HG03521 (cell line): Measurements from ENCODE around the gene LTBP4.
A peak's percentile ranks its signal among the peaks of the same experiment; 100 is the strongest.
"Not testable (repeated sequence)": the region's sequence is repeated elsewhere in the genome, so short reads cannot be mapped to it uniquely, and the experiment has no call there.

Experiments used
- ATAC-seq: cut with Tn5 transposase; IDR thresholded peaks from one replicate; pipeline ENCODE4 v1.9.1; 2021; ENCODE audit warnings: mild to moderate bottlenecking, moderate library complexity; ENCODE audit not compliant: unreplicated experiment

Gene LTBP4

DNA sequence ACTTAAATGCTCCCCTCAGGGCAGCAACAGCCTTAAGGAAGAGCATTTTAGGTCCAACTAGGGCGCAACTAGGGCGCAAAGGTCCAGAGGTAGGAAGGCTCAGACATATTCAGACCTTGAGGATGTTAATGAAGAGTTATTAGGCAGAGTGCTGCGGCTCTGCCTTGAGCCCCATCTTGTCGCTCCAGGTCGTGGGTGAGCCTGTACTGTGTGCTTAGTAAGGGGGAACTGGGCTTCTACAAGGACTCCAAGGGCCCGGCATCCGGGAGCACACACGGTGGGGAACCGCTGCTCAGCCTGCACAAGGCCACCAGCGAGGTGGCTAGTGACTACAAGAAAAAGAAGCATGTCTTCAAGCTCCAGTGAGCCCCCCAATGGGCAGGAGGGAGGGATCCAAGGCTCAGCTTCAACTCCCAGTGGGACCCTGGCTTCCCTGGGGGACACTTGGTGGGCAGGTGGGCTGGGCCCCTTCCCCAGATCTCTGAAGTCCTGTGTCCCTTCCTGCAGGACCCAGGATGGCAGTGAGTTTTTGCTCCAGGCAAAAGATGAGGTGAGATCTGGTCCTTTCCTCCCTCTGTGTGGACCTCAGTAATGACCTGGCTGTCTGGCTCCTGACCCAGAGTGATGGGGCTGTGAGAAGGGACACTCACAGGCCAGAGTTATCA lies 29.2 kb upstream of the LTBP4 start:
- ATAC-seq, result no peak

DNA sequence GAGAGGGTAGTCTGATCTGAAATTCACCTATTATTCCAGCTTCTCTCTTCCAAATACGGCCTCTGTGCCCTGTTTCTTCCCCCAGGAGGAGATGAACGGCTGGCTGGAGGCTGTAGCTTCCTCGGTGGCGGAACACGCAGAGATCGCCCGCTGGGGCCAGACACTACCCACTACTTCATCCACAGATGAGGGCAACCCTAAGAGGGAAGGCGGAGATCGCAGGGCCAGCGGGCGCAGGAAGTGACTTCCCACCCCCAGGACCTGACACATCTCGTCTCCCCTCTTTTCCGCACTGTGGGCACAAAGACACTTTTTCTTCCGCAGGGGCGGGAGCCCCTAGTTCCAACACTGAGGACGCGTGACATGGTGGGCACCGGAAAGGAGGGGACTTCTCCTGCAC lies 25.8 kb upstream of the LTBP4 start:
- ATAC-seq, result no peak

DNA sequence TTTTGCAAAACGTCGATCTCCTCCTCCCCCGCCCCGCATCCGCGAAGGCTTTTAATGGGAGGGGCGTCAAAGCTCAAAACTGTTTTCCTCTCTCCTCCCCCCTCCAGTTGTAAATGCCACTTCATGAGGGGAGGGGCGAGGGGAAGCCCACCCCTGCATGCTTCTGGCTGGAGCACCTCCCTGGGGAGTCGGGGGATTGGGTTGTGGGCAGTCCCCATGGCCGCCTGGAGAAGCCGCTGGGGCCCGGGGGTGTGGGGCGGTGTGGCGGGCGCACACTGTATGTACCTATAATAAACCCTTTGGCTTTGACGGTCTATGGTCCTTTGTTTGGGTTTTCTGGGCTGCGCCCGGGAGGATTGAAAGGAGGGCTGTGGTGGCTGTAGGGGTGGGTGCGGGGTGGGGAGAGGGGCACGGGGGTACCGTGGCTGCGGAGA lies 25.0 kb upstream of the LTBP4 start:
- ATAC-seq, result no peak

DNA sequence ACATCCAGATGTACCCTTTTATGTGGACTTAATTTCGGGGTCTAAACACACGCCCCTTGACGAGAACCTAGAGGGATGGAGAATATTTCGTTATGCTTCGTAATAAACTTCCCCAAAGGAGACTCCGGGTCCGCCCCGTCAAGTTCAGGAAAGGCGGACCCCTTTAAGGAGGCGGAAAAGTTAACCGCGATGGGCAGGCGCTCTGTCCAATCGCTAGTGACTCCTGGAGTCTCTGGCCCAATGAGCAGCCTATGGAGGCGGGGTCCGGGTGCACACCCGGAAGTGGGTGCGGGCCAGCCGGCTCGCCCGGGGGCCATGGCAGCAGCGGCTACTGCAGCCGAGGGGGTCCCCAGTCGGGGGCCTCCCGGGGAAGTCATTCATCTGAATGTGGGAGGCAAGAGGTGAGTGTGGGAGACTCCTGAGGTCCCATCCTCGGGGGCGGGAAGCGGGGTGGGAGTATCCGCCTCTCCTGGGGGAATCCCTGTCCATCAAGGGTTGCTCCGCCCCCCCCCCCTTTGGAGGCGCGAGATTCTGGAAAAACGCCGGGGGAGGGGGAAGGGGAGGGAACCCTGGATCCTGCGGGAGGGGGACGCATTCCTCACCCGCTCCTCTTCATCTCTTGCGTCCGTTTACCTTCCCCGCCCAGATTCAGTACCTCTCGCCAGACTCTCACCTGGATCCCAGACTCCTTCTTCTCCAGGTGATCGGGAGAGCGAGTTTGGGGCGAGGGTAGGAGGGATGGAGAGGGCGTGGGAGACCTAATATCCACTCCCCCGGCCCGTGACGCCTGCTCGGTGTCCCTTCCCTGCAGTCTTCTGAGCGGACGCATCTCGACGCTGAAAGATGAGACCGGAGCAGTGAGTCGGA lies 24.4 kb upstream of the LTBP4 start, which contains the start of gene SHKBP1:
Gene SHKBP1 (plus strand): TSS at position 289 of the 867 bp plus-strand sequence. CDS start 27 bp downstream, at position 316.
- peak; percentile 95 for ATAC-seq

DNA sequence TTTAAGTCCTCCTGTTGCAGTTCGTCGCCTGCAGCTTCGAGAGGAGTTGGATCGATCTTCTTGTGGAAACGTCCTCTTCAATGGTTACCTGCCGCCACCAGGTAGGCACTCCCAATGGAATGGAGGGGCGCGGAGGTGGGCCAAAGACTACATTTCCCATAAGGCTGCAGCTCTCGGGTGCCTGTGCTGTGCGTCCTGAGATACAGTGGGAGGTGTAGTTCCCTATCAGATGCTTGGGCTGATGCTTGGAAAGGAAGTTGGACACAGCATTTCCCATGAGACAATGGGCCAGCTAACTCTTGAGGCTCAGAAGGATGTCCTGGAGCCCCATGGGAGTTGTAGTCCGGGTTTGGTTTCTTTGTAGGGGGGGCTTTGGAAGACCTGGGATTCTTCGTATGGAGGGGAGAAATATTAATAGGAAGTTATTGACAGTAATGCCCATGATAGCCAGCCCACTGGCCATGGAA lies 22.7 kb upstream of the LTBP4 start:
- no peak for ATAC-seq

DNA sequence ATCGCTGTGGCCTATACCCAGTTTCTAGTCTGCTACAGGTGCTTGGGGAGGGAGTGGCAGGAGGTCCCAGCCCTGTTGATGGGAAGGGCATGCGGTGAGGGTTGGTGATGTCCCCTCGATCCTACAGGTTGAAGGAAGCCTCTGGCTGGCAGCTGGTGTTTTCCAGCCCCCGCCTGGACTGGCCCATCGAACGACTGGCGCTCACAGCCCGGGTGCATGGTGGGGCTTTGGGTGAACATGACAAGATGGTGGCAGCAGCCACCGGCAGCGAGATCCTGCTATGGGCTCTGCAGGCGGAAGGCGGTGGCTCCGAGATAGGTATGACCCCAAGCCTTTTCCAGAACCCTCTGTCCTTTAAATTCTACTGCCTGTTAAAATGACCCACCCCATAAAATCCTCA lies 20.6 kb upstream of the LTBP4 start:
- no peak for ATAC-seq

DNA sequence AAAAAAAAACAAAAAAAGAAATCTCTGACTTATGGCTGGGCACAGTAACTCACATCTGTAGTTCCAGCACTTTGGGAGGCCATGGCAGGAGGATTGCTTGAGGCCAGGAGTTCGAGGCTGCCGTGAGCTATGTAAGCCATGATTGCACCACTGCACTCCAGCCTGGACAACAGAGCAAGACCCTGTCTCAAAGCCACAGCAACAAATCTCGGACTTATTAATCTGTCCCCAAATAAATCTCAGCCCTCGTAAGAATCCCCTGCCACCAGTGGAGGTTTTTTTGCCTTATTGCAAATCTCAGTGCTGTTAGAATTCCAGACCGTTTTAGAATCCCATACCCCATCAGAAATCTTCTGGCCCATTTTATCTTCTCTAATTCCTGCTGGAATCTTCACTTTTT lies 19.6 kb upstream of the LTBP4 start:
- ATAC-seq, result no peak

DNA sequence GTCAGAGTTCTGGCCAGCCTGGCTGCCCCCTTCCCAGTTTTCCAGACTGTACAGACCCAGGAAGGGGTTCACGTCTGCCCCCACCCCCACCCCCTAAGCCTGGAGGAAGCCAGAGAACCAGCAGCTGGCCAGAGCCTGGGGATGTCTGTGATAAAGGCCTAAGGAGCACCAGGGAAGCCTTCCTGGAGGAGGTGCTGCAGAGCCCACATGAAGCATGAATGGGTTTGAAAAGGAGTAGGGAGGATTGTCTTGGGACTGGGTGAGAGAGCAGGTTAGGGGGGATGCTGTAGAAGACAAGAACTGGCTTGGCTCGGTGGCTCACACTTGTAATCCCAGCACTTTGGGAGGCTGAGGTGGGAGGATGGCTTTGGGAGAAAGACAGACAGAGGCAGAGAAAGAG lies 18.7 kb upstream of the LTBP4 start:
- no peak for ATAC-seq

DNA sequence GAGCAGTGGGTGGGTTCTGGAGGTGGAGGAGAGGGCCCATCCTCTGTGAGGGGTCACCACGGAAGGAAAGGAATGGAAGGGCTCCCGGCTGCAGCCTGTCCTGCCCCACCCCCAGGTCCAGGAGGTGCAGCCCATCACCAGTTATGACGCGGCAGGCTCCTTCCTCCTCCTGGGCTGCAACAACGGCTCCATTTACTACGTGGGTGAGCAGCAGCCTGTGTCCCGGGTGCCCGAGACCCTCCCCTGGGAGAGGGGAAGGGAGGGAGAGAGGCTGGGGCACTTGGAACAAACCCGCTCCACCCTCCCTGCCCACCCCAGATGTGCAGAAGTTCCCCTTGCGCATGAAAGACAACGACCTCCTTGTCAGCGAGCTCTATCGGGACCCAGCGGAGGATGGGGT lies 17.9 kb upstream of the LTBP4 start:
- ATAC-seq, result no peak

DNA sequence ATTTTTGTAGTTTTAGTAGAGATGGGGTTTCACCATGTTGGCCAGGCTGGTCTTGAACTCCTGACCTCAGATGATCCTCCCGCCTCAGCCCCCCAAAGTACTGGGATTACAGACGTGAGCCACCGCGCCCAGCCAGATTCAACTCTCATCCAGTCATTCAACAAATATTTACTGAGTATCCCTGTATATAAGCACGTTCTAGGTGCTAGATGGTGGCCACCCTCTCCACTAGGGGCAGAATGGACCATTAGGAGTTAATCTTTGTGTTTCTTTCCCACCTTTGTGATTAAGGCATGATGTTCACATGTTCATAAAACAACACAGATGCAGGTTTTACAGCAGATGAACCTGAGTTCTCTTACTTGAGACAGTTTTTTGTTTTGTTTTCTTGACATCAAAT lies 17.2 kb upstream of the LTBP4 start:
- ATAC-seq, result no peak

DNA sequence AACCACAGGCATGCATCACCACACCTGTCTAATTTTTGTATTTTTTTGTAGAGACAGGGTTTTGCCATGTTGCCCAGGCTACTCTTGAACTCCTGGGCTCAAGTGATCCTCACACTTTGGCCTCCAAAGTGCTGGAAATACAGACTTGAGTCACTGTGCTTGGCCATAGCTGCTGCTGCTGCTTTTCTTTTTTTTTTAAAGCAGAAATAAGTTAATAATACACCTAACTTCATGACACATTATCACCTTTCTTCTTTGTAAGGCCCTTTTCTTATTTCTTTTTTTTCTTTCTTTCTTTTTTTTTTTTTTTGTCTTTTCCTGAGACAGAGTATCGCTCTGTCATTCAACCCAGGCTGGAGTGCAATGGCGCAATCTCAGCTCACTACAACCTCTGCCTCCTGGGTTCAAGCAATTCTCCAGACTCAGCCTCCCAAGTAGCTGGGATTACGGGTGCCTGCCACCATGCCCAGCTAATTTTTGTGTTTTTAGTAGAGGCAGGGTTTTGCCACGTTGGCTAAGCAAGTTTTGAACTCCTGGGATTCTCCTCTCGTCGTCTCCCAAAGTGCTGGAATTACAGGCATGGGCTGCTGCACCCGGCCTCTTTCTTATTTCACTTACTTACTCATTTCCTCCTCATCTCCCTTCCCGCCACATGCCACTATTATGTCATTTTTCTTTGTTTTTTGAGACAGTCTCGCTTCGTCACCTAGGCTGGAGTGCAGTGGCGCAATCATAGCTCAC lies 15.8 kb upstream of the LTBP4 start:
- no peak for ATAC-seq

DNA sequence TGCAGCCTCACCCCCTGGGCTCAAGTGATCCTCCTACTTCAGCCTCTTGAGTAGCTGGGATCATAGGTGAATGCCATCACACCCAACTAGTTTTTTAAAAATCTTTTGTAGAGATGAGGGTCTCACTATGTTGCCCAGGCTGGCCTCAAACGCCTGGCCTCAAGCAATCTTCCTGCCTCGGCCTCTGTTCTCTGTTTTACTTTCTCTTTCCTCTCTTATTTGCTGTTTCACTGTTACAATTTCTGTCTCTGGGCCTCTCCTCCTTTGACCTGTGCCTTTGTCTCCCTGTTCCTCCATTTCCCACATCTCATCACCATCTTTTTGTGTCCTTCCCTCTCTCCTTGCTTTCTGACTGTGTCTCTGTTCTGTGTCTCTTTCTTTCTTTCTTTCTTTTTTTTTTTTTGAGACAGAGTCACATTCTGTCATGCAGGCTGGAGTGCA lies 15.2 kb upstream of the LTBP4 start:
- no peak for ATAC-seq

DNA sequence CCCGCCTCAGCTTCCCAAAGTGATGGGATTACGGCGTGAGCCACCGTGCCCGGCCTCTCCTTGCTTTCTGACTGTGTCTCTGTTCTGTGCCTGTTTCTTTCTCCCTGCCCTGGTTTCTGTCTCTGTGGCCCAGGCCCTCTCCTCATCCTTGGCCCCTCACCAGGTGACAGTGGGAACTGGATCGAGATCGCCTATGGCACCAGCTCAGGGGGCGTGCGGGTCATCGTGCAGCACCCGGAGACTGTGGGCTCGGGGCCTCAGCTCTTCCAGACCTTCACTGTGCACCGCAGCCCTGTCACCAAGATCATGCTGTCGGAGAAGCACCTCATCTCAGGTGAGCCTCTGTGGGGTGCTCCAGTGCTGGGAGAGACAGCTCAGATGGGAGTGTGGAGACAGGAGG lies 14.6 kb upstream of the LTBP4 start:
- no peak for ATAC-seq

DNA sequence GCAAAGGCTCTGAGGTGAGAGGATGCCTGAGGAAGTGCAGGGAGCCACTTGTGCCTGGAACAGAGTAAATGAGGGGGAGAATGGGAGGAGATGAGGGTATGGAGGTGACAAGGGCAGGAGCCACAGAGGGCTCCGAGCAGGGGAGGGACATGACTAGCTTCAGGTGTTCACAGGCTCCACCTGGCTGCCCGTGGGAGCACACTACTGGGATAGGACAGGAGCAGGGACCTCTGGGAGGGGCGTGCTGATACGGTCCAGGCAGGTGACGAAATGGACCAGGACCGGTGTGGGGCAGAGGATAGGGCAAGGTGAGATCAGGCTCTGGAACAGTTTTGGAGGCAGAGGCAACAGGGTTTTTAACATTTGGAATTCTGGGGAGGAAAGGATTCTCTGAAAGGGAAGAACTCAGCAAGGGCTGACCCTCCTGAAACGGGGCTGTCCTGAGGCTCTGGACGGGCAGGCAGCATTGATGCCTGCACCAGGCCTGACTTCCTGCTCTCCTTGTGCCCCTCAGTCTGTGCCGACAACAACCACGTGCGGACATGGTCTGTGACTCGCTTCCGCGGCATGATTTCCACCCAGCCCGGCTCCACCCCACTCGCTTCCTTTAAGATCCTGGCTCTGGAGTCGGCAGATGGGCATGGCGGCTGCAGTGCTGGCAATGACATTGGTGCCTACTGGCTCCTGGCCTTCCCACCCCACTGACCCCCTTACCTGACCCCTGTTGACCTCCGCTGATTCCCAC lies 12.9 kb upstream of the LTBP4 start:
- no peak for ATAC-seq

DNA sequence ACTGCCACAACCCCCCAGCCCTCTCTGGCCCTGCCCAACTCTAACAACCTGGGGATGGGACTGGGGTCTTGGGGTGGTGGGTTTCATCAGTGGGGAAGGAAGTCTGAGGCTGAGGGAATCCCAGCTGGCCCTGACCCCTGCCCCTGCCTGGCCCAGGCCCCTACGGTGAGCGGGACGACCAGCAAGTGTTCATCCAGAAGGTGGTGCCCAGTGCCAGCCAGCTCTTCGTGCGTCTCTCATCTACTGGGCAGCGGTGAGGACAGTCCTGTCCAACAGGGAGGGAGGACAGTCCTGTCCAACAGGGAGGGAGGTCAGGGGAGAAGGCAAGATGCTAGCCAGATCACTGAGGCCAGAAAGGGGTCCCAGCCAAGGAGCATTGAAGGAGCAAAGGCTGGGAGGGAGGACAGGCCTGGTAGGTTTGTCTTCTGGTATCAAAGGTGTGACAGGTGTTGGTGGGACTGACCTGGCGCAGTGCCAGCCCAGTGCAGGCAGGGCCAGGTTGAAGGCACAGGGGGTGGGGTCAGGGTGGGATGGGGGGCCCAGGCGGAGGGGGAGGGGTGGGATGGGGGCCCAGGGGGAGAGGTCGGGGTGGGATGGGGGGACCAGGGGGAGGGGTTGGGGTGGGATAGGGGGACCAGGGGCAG lies 12.1 kb upstream of the LTBP4 start:
- no peak for ATAC-seq

DNA sequence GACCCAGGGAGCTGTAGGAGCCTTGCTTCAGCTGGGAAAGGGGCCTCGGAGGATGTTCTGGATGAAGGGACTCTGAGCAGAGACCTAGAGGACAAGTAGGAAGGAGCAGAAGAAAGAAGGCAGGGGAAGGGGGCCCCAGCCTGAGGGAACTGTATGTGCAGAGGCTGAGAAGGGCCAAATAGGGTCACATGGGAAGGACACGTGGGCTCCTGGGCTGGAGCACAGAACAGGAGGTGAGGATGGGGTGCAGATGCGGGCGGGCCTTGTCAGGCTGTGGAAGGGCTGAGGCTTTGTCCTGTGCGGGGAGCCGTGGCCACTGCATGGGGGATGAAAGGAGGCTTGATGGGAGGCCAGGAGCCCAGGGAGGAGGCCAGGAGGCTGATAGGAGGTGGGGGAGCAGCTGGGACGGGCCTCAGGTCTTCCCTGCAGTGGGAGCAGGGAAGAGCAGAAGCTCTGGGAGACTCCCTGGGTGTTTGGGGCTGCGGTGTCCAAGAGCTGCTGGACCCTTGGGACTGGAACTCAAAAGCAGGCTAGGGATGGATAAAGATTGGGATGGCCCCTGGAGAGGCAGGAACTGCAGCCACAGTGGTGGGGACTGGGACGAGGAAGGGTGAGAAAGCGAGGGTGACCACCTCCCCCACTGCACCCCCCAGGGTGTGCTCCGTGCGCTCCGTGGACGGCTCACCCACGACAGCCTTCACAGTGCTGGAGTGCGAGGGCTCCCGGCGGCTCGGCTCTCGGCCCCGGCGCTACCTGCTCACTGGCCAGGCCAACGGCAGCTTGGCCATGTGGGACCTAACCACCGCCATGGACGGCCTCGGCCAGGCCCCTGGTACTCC lies 11.4 kb upstream of the LTBP4 start:
- ATAC-seq, result no peak

DNA sequence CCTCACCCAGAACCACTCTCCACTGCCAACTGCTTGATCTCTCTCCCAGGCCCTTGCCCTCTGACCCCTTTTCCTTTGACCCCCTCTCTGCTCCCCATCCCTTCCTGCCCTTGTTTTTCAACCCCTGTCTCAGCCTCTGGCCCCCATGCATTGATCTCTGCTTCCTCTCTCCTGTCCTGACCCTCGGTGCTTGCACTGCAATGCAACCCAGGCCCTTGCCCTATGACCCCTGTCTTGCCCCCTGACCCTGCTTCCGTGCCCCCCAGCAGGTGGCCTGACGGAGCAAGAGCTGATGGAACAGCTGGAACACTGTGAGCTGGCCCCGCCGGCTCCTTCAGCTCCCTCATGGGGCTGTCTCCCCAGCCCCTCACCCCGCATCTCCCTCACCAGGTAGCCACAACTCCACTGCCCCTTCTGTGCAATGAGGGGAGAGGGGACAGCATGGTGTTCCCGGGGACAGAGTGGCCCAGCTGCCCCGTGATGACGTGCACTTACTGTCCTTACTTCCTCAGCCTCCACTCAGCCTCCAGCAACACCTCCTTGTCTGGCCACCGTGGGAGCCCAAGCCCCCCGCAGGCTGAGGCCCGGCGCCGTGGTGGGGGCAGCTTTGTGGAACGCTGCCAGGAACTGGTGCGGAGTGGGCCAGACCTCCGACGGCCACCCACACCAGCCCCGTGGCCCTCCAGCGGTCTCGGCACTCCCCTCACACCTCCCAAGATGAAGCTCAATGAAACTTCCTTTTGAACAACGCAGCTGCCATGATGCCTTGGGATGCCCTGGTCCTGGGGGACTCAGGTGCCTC lies 10.5 kb upstream of the LTBP4 start:
- ATAC-seq, result no peak

DNA sequence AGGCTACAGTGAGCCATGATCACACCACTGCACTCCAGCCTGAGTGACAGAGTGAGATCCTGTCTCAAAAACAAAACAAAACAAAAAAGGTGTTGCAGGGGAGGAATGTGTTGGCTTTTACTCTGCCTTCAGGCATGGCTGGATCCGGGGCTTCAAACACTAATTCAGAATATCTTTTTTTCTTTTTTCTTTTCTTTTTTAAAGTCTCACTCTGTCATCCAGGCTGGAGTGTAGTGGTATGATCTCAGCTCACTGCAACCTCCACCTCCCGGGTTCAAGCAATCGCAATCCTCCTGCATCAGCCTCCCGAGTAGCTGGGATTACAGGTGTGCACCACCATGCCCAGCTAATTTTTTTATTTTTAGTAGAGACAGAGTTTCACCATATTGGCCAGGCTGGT lies 9.4 kb upstream of the LTBP4 start:
- not testable (repeated sequence) for ATAC-seq

DNA sequence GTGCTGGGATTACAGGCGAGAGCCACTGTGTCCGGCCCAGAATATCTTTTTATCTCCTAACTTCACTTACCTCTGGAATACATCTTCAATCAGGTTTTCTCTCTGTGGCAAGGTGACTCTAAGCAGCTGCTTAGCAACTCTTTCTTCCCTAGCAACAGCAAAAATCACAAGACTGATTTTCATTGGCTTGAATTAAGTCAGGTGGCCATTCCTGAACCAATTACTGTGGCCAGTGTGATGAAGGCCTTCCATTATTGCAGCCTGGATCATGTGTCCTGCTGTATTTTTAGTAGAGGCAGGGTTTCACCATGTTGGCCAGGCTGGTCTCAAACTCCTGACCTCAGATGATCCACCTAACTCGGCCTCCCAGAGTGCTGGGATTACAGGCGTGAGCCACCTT lies 9.0 kb upstream of the LTBP4 start:
- no peak for ATAC-seq
